ENCODE data around the gene CLPTM1L. TPM values are rescaled to one million over a fixed set of nuclear protein-coding genes. Genes with fewer than 3 reads are reported as not detected.

Gene CLPTM1L
- total and polyA plus RNA-seq, 7 donors: 33.1 to 90.5 (median 52.5) TPM

GRCh38 chr5:1368236-1368635 is 23.3 kb upstream of the CLPTM1L start:
- no peak overlapping the region for H3K27ac ChIP-seq
- WGBS, 2 donors: 66 to 84% methylated on average over 7 of the region's 7 CpGs
- peaks cover 0 to 16% (median 0%) of the 10 kb centered on the region in 3 donors for H3K27me3 ChIP-seq
- DNase-seq: no peak
- TF ChIP-seq, protein P1, sequence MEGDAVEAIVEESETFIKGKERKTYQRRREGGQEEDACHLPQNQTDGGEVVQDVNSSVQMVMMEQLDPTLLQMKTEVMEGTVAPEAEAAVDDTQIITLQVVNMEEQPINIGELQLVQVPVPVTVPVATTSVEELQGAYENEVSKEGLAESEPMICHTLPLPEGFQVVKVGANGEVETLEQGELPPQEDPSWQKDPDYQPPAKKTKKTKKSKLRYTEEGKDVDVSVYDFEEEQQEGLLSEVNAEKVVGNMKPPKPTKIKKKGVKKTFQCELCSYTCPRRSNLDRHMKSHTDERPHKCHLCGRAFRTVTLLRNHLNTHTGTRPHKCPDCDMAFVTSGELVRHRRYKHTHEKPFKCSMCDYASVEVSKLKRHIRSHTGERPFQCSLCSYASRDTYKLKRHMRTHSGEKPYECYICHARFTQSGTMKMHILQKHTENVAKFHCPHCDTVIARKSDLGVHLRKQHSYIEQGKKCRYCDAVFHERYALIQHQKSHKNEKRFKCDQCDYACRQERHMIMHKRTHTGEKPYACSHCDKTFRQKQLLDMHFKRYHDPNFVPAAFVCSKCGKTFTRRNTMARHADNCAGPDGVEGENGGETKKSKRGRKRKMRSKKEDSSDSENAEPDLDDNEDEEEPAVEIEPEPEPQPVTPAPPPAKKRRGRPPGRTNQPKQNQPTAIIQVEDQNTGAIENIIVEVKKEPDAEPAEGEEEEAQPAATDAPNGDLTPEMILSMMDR (IDR thresholded peaks at IDR 0.05): no peak
- TF ChIP-seq POLR2AphosphoS5 (IDR thresholded peaks at IDR 0.05) (no peak), EP300 (IDR thresholded peaks at IDR 0.05) (no peak), POLR2A (IDR thresholded peaks at IDR 0.05) (no peak)
- H3K4me3 ChIP-seq: no peak overlapping the region
- no peaks in the 10 kb centered on the region for H3K36me3 ChIP-seq
- H3K9me3 ChIP-seq: no peaks in the 10 kb centered on the region
- H3K4me1 ChIP-seq: no peaks in the 10 kb centered on the region
- intact Hi-C loops (cut with DNase I): no loop called here

GRCh38 chr5:1367149-1367548 is 22.2 kb upstream of the CLPTM1L start:
- Histone ChIP-seq H3K27ac (no peak overlapping the region), H3K27me3 (peaks cover 0 to 27% (median 1%) of the 10 kb centered on the region in 3 donors), H3K4me1 (no peaks in the 10 kb centered on the region), H3K4me3 (no peak overlapping the region), H3K36me3 (no peaks in the 10 kb centered on the region), H3K9me3 (no peaks in the 10 kb centered on the region)
- 68 to 74% methylated on average over 7 of the region's 7 CpGs for WGBS, 2 donors
- TF ChIP-seq POLR2A (IDR thresholded peaks at IDR 0.05): no peak
- TF ChIP-seq, protein P1 (IDR thresholded peaks at IDR 0.05): no peak
- TF ChIP-seq POLR2AphosphoS5 (IDR thresholded peaks at IDR 0.05): no peak
- no peak for TF ChIP-seq EP300 (IDR thresholded peaks at IDR 0.05)
- intact Hi-C loops (cut with DNase I): no loop called here
- DNase-seq: no peak

DNA sequence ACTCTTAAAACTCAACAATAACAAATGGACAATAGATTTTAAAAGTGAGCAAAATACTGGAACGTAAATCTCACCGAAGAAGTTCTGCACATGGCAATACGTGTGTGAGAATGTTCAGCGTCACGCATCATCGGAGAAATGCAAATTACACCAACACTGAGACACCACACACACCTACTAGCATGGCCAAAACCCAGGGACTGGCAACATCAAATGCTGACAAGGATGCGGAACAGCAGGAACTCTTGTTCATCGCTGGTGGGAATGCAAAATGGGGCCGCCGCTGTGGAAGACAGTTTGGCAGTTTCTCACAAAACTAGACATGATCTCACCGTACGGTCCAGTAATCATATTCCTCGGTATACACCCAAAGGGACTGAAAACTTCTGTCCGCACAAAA is 21.6 kb upstream of the CLPTM1L start:
- no peak overlapping the region for H3K4me3 ChIP-seq
- H3K9me3 ChIP-seq: no peaks in the 10 kb centered on the region
- TF ChIP-seq EP300 (IDR thresholded peaks at IDR 0.05): no peak
- intact Hi-C loops (cut with DNase I): no loop called here
- H3K27me3 ChIP-seq: peaks cover 0 to 33% (median 7%) of the 10 kb centered on the region in 3 donors
- 85 to 86% methylated on average over 14 of the region's 14 CpGs for WGBS, 2 donors
- H3K36me3 ChIP-seq: no peaks in the 10 kb centered on the region
- no peak overlapping the region for H3K27ac ChIP-seq
- no peak for DNase-seq
- no peaks in the 10 kb centered on the region for H3K4me1 ChIP-seq

GRCh38 chr5:1364211-1364610 is 19.3 kb upstream of the CLPTM1L start:
- no peak for DNase-seq
- no peak overlapping the region for H3K27ac ChIP-seq
- H3K27me3 ChIP-seq: peaks cover 0 to 53% (median 17%) of the 10 kb centered on the region in 3 donors
- H3K9me3 ChIP-seq: no peaks in the 10 kb centered on the region
- intact Hi-C loops (cut with DNase I): no loop called here
- H3K4me1 ChIP-seq: no peaks in the 10 kb centered on the region
- H3K4me3 ChIP-seq: no peak overlapping the region
- no peaks in the 10 kb centered on the region for H3K36me3 ChIP-seq
- TF ChIP-seq, protein P1 (IDR thresholded peaks at IDR 0.05): no peak
- WGBS, 2 donors: 56 to 72% methylated on average over 9 of the region's 9 CpGs

- WGBS, 2 donors: 78 to 82% methylated on average over 16 of the region's 16 CpGs
- Histone ChIP-seq H3K36me3 (no peaks in the 10 kb centered on the region), H3K9me3 (no peaks in the 10 kb centered on the region), H3K4me1 (no peaks in the 10 kb centered on the region), H3K4me3 (no peak overlapping the region), H3K27me3 (peaks cover under 1 to 59% (median 24%) of the 10 kb centered on the region in 3 donors), H3K27ac (no peak overlapping the region)
- DNase-seq: no peak
- TF ChIP-seq, protein P1 (IDR thresholded peaks at IDR 0.05): no peak
- TF ChIP-seq POLR2A (IDR thresholded peaks at IDR 0.05) (no peak), EP300 (IDR thresholded peaks at IDR 0.05) (no peak), POLR2AphosphoS5 (IDR thresholded peaks at IDR 0.05) (no peak)
- intact Hi-C loops (cut with DNase I): no loop called here
These were observed 18.7 kb upstream of the CLPTM1L start for GRCh38 chr5:1363581-1363980.

All from sigmoid colon (tissue), 7 donors.